Measurements from ENCODE around the gene EXT2.

The EXT2 gene

DNA sequence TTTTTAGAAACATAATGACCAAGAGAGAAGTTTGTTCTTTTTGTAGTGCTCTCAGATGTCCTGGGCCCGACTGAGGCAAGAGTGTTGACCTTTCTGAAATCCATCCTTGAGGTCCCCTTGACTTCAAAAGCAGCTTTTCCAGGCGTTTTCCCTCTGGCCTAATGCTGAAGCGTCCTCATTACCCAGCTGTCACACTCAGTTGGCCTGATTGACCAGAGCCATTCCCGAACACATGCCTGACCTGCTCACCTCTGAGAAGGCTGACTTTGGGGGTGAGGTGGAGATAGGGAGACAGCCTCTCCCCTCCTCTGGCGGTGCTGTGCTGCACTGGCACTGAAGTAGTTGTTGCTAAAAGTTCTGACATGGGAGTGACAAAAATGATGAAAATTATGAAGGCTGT, 147.6 kb downstream of the EXT2 start:
- DNase-seq (ENCODE audit: low read depth) = no peak

DNA sequence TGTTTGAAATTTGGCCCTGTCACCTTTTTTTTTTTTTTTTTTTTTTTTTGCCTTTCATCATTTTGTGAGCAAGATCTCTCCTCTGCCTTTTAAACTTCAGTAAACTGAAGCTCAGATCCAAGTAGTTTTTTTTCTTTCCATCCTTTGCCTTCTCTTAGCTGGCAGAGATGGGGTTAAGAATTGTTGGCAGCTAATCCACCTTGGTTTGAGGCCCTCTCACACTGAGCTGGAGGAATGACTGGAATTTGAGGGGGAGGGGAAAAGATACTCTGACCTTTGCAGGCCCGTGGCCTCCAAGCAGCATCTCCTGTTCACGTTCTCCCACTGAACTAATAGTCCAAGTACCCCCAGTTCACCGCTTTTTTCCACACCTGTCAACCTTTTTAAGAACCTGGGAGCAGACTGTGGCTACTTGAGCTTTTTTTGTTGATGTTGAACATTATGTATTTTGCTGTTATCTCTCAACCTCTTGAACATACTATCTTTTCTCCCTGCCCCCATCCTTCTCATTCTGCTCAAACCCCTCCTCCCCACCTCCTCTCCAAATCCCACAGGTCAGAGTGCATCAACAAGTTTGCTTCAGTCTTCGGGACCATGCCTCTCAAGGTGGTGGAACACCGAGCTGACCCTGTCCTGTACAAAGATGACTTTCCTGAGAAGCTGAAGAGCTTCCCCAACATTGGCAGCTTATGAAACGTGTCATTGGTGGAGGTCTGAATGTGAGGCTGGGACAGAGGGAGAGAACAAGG, 148.3 kb downstream of the EXT2 start:
- DNase-seq (ENCODE audit: low read depth) = no peak

DNA sequence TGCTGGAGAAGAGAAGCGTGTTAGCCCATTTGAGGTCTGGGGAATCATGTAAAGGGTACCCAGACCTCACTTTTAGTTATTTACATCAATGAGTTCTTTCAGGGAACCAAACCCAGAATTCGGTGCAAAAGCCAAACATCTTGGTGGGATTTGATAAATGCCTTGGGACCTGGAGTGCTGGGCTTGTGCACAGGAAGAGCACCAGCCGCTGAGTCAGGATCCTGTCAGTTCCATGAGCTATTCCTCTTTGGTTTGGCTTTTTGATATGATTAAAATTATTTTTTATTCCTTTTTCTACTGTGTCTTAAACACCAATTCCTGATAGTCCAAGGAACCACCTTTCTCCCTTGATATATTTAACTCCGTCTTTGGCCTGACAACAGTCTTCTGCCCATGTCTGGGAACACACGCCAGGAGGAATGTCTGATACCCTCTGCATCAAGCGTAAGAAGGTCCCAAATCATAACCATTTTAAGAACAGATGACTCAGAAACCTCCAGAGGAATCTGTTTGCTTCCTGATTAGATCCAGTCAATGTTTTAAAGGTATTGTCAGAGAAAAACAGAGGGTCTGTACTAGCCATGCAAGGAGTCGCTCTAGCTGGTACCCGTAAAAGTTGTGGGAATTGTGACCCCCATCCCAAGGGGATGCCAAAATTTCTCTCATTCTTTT, 149.3 kb downstream of the EXT2 start:
- no peak for DNase-seq (ENCODE audit: low read depth)

DNA sequence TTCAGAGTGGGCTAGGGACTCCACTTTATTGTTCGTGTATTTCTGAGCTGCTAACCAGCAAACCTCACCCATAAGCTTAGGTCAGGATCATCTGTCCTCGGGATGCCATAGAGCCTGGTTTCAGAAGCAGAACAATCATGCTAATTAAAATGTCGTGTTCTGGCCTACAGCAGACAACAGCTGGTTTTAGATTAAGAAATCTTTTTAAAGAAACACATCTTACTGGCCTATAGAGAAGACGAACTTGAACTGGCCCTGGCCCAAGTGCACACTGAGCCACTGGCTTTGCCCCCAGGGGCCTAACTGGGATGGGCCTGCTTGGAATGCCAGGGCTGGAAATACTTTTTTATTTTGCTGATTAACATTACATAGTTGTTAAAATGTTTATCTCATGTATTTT, 151.2 kb downstream of the EXT2 start:
- DNase-seq (ENCODE audit: low read depth) = no peak

DNA sequence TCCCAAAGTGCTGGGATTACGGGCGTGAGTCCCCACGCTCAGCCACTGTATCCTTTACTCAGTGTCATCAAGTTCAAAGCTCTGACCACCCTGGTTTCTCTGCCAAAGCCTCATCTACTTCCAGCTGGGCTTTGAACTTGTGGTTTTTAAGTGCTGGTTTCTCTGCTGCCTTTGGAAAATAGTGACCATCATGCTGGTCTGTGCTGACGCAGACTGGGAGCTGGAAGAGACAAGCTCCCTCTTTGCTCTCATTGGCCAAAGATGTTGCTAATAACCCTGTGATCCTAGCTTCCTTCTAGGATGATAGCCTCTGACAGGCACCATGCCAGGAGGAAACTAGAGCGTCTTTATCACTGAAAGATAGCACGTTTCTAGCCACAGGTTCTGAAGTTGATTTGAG, 152.0 kb downstream of the EXT2 start:
- no peak for DNase-seq (ENCODE audit: low read depth)

DNA sequence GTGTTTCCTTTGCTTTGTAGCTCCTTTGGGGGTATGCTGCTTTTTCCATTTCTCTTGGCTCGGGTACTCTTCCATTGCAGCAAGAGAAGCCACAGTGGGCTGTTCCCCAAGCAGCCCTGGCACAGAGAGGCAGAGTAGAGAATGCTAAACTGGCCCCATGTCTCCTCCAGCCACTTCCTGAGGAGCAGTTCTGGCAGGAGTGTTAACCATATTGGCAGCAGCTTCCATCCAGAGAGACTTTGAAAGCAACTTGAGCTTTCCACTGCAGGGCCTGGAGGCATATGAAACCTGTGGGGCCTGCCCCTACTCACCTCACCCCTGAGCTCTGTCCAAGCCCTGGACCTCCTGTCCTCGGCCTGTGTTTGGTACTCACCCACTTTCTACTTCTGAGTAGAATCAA, 152.6 kb downstream of the EXT2 start:
- DNase-seq (ENCODE audit: low read depth) = no peak

DNA sequence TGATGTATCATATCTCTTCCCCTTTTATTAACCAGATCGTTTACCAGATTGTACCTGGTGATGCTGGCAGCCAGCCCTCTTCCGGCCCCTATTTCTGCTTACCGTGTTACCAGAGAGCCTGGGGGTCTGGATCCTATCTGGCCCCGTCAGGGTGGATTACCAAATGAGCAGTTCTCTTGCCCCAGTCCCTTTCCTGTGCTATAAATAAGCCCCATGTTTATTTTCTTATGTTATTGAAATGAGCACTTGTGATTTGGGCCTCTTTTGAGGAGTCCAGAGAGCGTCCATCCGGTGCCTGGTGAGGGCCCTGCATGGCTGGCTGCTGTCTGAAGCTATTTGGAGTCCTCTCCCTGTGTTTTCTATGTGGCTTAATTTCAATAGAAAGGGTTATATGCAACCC, 154.9 kb downstream of the EXT2 start:
- DNase-seq (ENCODE audit: low read depth) = no peak

DNA sequence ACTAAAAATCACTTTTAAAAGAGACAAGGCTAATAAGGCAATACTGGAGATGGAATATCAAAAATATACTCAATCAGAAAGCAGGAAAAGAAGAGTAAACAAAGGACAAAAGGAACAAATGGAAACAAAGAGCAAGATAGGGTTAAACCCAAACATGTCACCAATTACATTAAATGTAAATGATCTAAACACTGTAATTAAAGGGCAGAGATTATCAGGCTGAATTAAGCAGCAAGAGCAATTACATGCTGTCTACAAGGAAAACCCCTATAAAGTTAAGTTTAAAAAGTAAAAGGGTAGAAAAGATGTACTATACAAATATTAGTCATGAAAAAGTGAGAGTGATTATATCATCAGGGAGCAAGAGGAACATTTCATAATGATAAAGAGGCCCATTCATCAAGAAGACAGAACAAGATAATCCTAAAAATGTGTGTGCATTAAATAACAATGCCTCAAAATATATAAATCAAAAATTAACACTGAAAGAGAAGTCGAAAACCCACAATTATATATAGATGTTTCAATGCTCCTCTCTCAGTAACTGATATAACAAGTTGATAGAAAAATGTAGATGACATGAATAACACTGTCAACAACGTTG, 157.6 kb downstream of the EXT2 start:
- DNase-seq (ENCODE audit: low read depth) = no peak

DNA sequence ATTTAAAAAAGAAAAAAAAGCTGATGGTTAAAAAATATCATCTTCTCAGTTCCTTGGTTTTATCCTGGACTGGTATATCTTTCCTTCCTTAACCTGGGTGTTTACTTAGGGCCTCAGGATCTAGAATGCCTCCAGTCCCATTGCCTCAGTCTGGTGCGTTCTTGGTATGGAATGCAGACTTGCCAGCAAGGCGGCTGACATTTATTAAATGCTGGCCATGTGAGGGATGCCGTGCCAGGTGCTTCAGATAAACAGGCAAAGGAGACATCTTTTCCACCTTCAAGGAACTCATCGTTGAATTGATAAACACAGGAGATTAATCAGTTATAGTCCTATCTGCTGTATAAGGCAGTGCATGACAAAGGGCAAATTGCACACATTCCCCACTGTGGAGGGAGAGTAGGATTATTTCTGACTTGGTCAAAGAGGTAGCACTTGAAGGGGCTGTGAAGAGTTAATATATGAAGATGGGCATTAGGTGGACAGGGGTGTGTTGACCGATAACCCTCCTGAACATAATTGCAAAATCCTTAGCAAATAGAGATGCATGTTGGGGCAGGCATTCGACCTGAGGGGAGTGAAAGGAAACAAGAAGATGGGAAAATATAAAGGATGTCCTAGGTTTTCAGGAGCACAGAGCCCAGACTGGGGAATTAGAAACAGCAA, 160.1 kb downstream of the EXT2 start:
- DNase-seq (ENCODE audit: low read depth) = no peak

DNA sequence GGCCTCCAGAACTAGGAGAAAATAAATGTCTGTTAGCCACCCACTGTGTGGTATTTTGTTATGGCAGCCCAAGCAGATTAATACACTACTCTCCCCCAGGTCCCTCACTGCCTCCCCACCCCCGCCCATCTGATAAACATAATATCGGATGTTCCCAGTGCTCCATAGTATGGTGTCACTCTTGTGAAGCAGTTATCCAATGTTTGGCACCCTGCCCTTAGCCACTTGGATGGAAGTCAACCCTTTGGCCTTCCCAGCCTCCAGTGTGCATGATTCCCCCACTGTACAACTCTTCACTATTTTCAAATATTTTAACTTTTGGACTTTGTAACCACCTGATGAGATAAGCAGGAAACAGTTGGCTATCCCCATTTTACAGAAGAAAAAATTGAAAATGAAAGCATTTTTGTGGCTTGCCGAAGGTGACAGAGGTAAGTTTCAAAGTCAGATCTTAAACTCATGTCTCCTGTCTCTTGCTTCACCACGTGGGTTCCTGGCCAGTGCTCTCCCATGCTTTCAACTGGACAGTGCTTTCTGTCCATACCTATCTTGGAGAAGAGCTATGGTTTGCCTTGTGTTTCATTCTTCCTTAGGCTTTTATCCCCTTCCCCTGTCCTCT, 161.3 kb downstream of the EXT2 start:
- DNase-seq (ENCODE audit: low read depth) = no peak

DNA sequence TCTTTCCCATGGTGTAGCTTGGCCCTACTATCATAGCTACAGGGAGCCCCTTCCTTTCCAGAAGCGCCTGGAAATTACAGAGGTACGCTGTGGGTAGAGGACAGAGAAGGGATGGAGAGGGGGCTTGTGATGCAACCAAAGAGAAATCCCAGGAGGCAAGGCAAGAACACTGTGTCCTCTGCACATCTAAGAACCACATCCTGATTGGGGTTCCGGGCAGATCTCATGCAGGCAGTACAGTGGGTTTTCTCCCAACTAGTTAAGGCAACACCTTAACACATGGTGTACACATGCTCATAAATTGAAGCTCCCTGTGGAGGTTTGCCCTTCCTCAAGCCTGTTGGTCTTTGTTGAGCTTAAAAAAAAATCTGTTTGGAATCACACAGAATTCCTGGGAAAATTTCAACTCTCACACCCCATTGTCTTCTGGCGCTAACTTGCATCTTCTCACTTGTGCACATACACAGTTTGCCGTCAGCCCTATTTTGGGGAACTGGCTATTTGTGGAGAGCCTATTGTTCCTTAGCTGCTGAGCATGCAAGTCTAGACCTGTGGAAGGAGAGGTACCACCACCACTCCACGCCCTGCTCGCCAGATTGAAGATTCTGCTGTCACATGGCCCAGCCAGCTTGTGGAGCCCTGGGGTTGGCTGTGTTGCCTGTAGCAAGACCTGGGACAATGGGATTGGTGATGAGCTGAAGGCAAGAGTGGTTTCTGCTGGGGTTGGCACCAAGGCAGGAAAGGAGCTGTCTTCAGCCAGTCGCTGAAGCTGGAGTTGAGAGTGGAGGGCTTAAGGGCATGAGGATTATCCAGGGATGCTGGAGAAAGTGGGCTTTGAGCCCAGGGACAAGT, 162.1 kb downstream of the EXT2 start:
- no peak for DNase-seq (ENCODE audit: low read depth)

DNA sequence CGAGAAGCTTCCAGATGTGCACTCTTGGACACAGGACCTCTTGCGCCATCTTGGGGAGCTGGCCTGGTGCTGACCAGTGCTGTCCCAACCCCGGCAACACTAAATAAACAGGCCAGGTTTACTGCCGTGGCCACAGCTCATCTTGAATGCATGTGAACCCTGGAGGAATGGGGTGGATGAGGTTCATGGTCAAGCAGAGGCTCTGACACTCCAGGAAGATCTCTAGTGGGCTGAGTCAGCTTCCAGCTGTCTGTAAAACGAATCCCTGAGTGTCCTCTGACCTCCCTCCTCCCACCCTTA, 162.7 kb downstream of the EXT2 start:
- DNase-seq (ENCODE audit: low read depth) = no peak

DNA sequence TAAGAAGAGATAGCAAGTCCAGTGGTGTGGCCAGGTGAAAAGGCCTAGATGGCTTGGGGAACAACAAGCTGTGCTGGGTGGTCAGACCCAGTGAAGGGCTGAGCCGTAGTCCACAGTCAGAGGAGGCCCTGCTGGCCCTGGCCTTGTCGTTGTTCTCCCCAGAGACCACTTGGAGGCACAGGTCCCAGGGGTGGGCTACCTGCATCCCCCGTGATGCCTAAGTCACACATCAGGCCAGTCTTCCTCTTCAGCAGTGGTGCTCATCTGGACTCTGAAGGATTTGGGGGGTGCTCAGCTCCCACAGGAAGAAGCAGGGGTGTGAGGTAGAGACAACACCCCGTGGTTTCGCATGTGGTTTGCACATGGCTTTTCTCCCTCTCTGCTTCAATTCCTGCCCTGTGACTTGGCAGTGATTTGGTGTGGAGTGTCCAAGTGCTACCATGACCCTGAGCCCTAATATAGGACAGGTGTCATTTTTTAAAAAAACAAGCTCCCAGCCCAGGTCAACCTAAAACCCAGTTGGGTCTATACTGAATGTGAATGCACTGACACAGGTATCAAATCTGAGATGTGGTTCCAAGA, 163.5 kb downstream of the EXT2 start:
- no peak for DNase-seq (ENCODE audit: low read depth)

DNA sequence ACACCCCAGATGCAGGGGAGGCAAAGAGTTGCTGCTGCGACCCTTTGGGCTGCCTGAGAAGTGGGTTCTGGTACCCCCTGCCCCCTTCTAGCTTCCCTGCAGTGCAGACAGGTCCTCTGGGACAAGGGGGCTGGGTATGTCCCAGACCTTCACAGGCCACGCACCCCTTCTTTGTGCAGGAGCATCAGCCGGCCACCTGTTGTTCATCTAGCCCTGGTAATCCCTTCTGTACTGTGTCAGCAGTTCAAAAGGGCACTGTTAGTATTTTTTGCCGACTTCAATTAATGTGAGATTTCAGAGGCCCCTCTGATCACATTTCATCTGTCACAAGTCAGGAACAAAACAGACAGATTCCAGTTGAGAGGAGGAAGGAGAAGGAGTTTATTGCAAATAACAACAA, 164.6 kb downstream of the EXT2 start:
- no peak for DNase-seq (ENCODE audit: low read depth)

DNA sequence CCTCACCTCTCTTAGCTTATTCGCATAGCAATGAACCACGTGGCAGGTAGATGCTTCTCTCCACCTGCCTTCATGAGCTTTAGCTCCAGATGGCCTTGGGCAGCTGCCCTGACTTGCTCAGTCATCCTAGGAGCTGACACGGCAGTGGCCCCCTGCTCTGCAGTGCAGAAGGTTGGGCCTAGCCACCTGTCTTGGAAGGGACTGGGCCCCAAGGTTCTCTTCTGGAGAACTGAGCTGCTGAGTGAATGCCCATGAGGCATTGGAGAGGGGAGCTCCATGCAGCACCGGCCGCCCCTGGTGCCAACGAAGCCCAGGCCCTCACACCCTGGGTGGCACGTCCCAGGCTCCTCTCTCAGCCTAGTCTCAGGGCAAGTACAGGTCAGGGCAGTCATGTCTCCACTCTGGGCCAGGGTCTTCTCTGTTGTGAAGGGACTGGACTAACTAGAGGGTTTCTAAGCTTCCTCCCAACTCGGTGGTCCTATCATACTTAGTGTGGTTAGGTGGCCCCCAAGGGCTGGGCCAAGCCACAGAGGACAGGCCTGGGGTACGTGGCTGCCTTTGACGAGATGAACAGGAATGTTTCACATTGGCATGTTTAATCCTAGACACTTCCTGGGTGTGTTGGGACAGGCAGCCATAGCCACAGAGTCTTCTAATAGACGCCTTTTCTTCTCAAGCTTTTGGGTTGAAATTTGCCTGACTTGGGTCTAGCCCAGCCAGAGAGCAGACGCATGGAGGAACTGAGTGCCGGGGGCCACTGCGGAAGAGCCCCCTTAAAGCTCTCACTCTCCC, 166.5 kb downstream of the EXT2 start:
- DNase-seq (ENCODE audit: low read depth) = no peak

DNA sequence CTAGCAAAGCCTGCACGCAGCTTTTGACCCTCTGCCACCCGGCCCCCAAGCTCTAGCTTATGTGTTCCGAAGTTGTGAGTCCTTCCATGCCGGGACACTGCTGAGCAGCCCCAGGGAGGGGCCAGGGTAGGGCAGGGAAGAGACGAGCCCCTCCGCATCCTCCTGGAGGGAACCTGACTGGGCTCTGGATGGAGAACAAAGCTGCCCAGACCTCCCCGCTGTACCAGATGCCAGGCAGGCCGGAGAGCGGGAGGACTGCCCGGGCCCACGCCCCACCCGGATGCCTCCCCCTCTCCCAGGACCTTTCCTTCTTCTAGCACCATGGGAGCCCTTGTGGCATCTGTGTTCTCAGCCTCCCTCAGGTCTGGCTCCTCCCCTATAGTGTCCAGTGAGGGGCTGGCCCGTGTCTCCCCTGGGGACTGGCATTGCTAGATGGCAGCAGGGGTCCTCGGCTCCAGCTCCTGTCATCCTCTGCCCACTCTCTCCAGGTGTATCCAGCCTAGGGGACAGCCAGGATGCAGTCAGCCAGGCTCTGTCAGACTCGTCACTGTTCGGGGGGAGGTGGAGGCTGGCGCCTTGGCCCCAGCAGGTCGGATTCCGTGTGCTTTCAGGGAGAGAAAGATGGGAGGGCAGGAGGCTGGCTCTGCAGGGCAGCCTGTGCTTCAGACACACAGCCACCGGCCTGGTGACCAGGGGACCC, 168.4 kb downstream of the EXT2 start:
- DNase-seq (ENCODE audit: low read depth) = no peak

DNA sequence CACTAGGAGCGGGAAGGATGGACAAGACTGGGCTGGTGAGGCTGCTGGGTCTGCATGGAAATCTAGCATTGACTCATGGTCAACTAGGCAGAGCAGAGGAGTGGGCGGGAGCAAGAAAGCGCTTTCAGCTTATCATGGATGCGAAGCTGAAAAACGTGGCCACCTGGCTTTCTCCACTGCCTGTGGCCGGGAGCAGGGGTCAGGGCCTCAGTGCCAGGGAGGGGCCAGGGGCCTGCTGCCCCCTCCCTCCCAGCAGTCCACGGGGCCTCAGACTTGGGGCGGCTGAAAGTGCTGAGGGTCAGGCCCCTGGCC, 168.9 kb downstream of the EXT2 start:
- no peak for DNase-seq (ENCODE audit: low read depth)

DNA sequence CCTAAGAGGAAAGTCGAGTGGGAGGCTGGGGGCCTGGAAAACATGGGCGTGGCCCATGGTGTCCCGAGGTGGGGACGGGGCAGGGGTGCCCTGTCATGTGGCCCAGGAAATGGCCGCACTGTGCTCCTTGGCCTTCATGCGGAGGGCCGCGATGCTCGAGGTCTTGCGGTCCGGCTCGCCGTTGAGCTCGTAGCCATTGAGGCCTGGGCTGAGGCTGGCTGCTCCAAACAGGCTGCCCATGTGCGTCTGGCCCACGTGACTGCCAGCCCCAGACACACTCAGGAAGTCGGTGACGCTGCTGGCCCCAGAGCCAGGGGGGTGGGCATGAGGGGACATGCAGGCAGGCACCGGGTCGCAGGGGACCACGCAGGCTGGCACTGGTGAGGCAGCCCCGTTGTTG, 169.3 kb downstream of the EXT2 start:
- no peak for DNase-seq (ENCODE audit: low read depth)

DNA sequence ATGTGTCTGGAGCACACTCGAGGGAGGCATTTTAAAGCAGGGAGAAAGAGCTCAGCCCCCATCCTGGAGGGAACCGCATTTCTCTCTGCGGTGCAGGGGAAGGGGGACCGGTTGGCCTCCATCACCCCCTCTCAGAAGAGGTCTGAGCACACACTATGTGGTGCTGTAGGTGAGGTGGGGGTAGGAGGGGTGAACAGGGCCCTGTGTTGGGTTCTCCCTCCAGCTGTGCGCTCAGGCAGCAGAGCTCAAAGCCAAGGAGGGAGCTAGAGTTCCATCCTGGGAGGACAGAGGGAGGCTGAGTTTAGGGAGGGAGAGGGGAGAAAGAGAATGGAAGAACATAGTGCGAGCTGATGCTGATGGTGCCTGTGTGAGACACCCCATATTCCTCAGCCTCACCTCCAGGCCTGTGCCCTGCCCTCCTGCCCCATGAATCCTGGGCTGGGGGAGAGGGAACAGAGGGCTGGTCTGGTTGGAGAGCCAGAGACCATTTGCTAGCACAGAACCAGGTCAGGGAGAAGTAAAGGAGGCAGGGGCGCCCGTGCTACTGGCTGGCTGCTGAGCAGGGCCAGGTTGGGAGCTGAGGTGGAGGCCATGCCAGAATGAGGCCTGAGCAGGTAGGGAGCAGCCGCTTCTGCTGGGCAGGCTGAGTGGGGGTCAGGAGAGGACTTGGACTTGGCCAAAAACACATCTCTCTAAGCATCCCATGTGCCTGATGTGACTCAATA, 170.7 kb downstream of the EXT2 start:
- no peak for DNase-seq (ENCODE audit: low read depth)

Data from T-helper 22 cell (primary cell).